WTC11 (cell line): ENCODE measurements around the gene KDM2B. TPM values are rescaled to one million over a fixed set of nuclear protein-coding genes. Genes with fewer than 3 reads are reported as not detected.
A peak's percentile ranks its signal among the peaks of the same experiment; 100 is the strongest.

ENCODE experiments used
- ATAC-seq: fragments of 200-7000 bp; cut with Tn5 transposase; 2 replicates; pipeline ENCODE4 v1.10.0; 2021; ENCODE audit warnings: mild to moderate bottlenecking, moderate library complexity
- CTCF ChIA-PET: fragments of 300-600 bp; sonication (Branson Sonifier 250); formaldehyde crosslinking; loops from one replicate; lab custom pipeline; 2021; ENCODE audit warnings: antibody characterized with exemption; lab: Charles Lee
- POLR2A ChIA-PET: fragments of 350-600 bp; sonication (Branson Sonifier 250); formaldehyde crosslinking; loops from one replicate; lab custom pipeline; 2021; ENCODE audit warnings: antibody characterized with exemption; lab: Charles Lee
- DNase-seq: peaks from one replicate; pipeline ENCODE4 v3.0.0; 2021; ENCODE audit warnings: low spot score
- H3K27ac Mint-ChIP-seq: 2 replicates; pipeline ENCODE4 v1.8.0; 2021; ENCODE audit warnings: mixed read lengths
- H3K27me3 Mint-ChIP-seq: 2 replicates; pipeline ENCODE4 v1.8.0; 2021; ENCODE audit warnings: low read depth, mild to moderate bottlenecking, moderate library complexity, mixed read lengths
- H3K36me3 Mint-ChIP-seq: 2 replicates; pipeline ENCODE4 v1.8.0; 2021; ENCODE audit warnings: mixed read lengths
- H3K4me1 Mint-ChIP-seq: 2 replicates; pipeline ENCODE4 v1.8.0; 2022; ENCODE audit warnings: mixed read lengths
- H3K4me3 Mint-ChIP-seq: 2 replicates; pipeline ENCODE4 v1.8.0; 2021; ENCODE audit warnings: mild to moderate bottlenecking, moderate library complexity, mixed read lengths
- H3K9me3 Mint-ChIP-seq: 2 replicates; pipeline ENCODE4 v1.8.0; 2021; ENCODE audit warnings: mixed read lengths
- ARID4B ChIP-seq: sonication (generic); formaldehyde crosslinking; IDR thresholded peaks from 2 replicates; pipeline ENCODE4 v1.8.0; 2023; ENCODE audit warnings: missing genetic modification reagents, mild to moderate bottlenecking, borderline replicate concordance
- ATF3 ChIP-seq: sonication (generic); formaldehyde crosslinking; conservative IDR thresholded peaks from 2 replicates; pipeline ENCODE4 v1.8.1; 2022; ENCODE audit warnings: mild to moderate bottlenecking, missing genetic modification reagents
- GABPB1 ChIP-seq: sonication (generic); formaldehyde crosslinking; IDR thresholded peaks from 2 replicates; pipeline ENCODE4 v1.8.1; 2023; ENCODE audit warnings: mild to moderate bottlenecking, missing genetic modification reagents
- GTF2I ChIP-seq: fragments of 250-450 bp; sonication (Bioruptor Pico); conservative IDR thresholded peaks from 2 replicates; pipeline ENCODE4 v1.4.0; 2021; ENCODE audit warnings: mild to moderate bottlenecking
- KAT7 ChIP-seq: sonication (generic); formaldehyde crosslinking; IDR thresholded peaks from 2 replicates; pipeline ENCODE4 v1.8.1; 2023; ENCODE audit warnings: missing genetic modification reagents, mild to moderate bottlenecking, borderline replicate concordance
- MAX ChIP-seq: sonication (generic); formaldehyde crosslinking; IDR thresholded peaks from 2 replicates; pipeline ENCODE4 v1.8.0; 2022; ENCODE audit warnings: mild to moderate bottlenecking, missing genetic modification reagents
- MLX ChIP-seq: sonication (generic); formaldehyde crosslinking; IDR thresholded peaks from 2 replicates; pipeline ENCODE4 v1.8.1; 2023; ENCODE audit warnings: mild to moderate bottlenecking, missing genetic modification reagents, moderate library complexity
- MYBL2 ChIP-seq: sonication (generic); formaldehyde crosslinking; IDR thresholded peaks from 2 replicates; pipeline ENCODE4 v1.8.1; 2023; ENCODE audit warnings: mild to moderate bottlenecking, moderate library complexity, missing genetic modification reagents
- NR1H2 ChIP-seq: sonication (generic); formaldehyde crosslinking; IDR thresholded peaks from 2 replicates; pipeline ENCODE4 v1.9.0; 2021; ENCODE audit warnings: mild to moderate bottlenecking, moderate library complexity, missing genetic modification reagents
- RORB ChIP-seq: fragments of 250-450 bp; sonication (Bioruptor Pico); IDR thresholded peaks from 2 replicates; pipeline ENCODE4 v1.9.0; 2021; ENCODE audit warnings: mild to moderate bottlenecking
- TEAD1 ChIP-seq: sonication (generic); formaldehyde crosslinking; IDR thresholded peaks from 2 replicates; pipeline ENCODE4 v1.8.0; 2022; ENCODE audit warnings: mild to moderate bottlenecking, missing genetic modification reagents
- ZBTB21 ChIP-seq: sonication (generic); formaldehyde crosslinking; IDR thresholded peaks from 2 replicates; pipeline ENCODE4 v1.8.1; 2023; ENCODE audit warnings: mild to moderate bottlenecking, missing genetic modification reagents, borderline replicate concordance
- ZMAT4 ChIP-seq: fragments of 250-450 bp; sonication (Bioruptor Pico); IDR thresholded peaks from 2 replicates; pipeline ENCODE4 v1.9.0; 2021; ENCODE audit warnings: mild to moderate bottlenecking
- ZNF263 ChIP-seq: sonication (generic); formaldehyde crosslinking; IDR thresholded peaks from 2 replicates; pipeline ENCODE4 v1.8.1; 2022; ENCODE audit warnings: low read depth, mild to moderate bottlenecking, moderate library complexity, missing genetic modification reagents
- ZNF396 ChIP-seq: fragments of 250-450 bp; sonication (Bioruptor Pico); IDR thresholded peaks from 2 replicates; pipeline ENCODE4 v1.8.0; 2021; ENCODE audit warnings: mild to moderate bottlenecking, moderate library complexity, borderline replicate concordance
- ZNF671 ChIP-seq: fragments of 250-450 bp; sonication (Bioruptor Pico); IDR thresholded peaks from 2 replicates; pipeline ENCODE4 v1.8.0; 2021; ENCODE audit warnings: mild to moderate bottlenecking
- total RNA-seq: library from RNA; stranded (reverse); gene quantifications from 3 replicates; pipeline ENCODE4 v1.2.3, GENCODE V29; 2021
- TF ChIP-seq, protein P1 (sequence below): sonication (generic); formaldehyde crosslinking; IDR thresholded peaks from 2 replicates; pipeline ENCODE4 v1.8.1; 2023; ENCODE audit warnings: mild to moderate bottlenecking, moderate library complexity, missing genetic modification reagents

KDM2B gene
- total RNA-seq, 1 experiment from 2014 or later: 147 TPM

GRCh38 chr12:121400332-121401139 lies 180.3 kb downstream of the KDM2B start:
- 0 out of 2 replicates have a peak, but pooled peaks have one; percentile 51 for TF ChIP-seq MLX (CRISPR knock-in tag)
- TF ChIP-seq ARID4B: 0 out of 2 replicates have a peak, but pooled peaks have one; percentile 14
- TF ChIP-seq ZMAT4: no peak
- no peak for TF ChIP-seq ATF3 (CRISPR knock-in tag)
- TF ChIP-seq ZNF263 (CRISPR knock-in tag): no peak
- TF ChIP-seq, protein P1, sequence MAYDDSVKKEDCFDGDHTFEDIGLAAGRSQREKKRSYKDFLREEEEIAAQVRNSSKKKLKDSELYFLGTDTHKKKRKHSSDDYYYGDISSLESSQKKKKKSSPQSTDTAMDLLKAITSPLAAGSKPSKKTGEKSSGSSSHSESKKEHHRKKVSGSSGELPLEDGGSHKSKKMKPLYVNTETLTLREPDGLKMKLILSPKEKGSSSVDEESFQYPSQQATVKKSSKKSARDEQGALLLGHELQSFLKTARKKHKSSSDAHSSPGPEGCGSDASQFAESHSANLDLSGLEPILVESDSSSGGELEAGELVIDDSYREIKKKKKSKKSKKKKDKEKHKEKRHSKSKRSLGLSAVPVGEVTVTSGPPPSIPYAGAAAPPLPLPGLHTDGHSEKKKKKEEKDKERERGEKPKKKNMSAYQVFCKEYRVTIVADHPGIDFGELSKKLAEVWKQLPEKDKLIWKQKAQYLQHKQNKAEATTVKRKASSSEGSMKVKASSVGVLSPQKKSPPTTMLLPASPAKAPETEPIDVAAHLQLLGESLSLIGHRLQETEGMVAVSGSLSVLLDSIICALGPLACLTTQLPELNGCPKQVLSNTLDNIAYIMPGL (CRISPR knock-in tag): peak; percentile 84; the same call in 1 of the 2 replicates
- TF ChIP-seq MYBL2 (CRISPR knock-in tag): no peak
- no peak for TF ChIP-seq ZNF671 (CRISPR knock-in tag)
- TF ChIP-seq GTF2I: no peak
- ATAC-seq: peak; percentile 7
- Mint-ChIP-seq H3K36me3 (peaks cover 13% of the 10 kb centered on the region), H3K27me3 (no peaks in the 10 kb centered on the region), H3K4me3 (peak overlapping the region; percentile 90), H3K27ac (peak overlapping the region; percentile 96), H3K9me3 (no peaks in the 10 kb centered on the region), H3K4me1 (peaks cover 21% of the 10 kb centered on the region)
- ChIA-PET CTCF (interaction anchor here (0.7 to 2.8 kb wide), 9 partner anchors 16 to 394 kb away, joined by 3 to 8 read pairs (median 4); partner anchors contain the start of genes MORN3, RHOF and TMEM120B), POLR2A (interaction anchor here (0.5 to 1.5 kb wide), 9 partner anchors 9 to 1503 kb away, joined by 3 to 9 read pairs (median 4); partner anchors contain the start of genes ANAPC5 and CAMKK2)
- DNase-seq: peak; percentile 28

- Mint-ChIP-seq H3K27ac (peak within 1 kb of the TSS; percentile 96), H3K4me1 (peaks cover 21% of the 10 kb centered on the region), H3K4me3 (peak within 1 kb of the TSS; percentile 90), H3K36me3 (peaks cover 7% of the 10 kb centered on the region), H3K27me3 (no peaks in the 10 kb centered on the region), H3K9me3 (no peaks in the 10 kb centered on the region)
- POLR2A ChIA-PET: interaction anchor here (0.6 to 1.5 kb wide), 5 partner anchors 48 to 287 kb away, joined by 3 to 9 read pairs (median 4); partner anchors contain the start of gene ANAPC5
- CTCF ChIA-PET: interaction anchor here (0.7 to 2.8 kb wide), 8 partner anchors 15 to 395 kb away, joined by 3 to 8 read pairs (median 4); partner anchors contain the start of genes MORN3, RHOF and TMEM120B
- DNase-seq (peak; percentile 99), ATAC-seq (peak; percentile 96)
- no peak for TF ChIP-seq NR1H2 (CRISPR knock-in tag)
- no peak for TF ChIP-seq ZBTB21 (CRISPR knock-in tag)
- TF ChIP-seq KAT7: peak; percentile 59; the same call in 1 of the 2 replicates
- TF ChIP-seq ATF3 (CRISPR knock-in tag): no peak
- TF ChIP-seq ARID4B: peak; percentile 84; the same call in 1 of the 2 replicates
- peak; percentile 95 for TF ChIP-seq MAX
- no peak for TF ChIP-seq ZNF396 (CRISPR knock-in tag)
- TF ChIP-seq GABPB1 (CRISPR knock-in tag): 0 out of 2 replicates have a peak, but pooled peaks have one; percentile 13
- TF ChIP-seq TEAD1 (CRISPR knock-in tag): peak; percentile 90
- TF ChIP-seq RORB: no peak
Measured at GRCh38 chr12:121399391-121400331, 181.2 kb downstream of the KDM2B start, which contains the start of gene RNF34. RNF34 (plus strand) TSS chr12:121400118; CDS start chr12:121400213, 95 bp downstream.
